Skeletal muscle tissue (tissue), 4 donors: ENCODE results near the gene ABI3BP. TPM values are rescaled to one million over a fixed set of nuclear protein-coding genes. Genes with fewer than 3 reads are reported as not detected.

Source experiments
- H3K27ac ChIP-seq: one replicate; pipeline ENCODE4 v1.7.0; 2013; ENCODE audit warnings: mild to moderate bottlenecking, low read depth, low read length, inconsistent platforms
- H3K27me3 ChIP-seq, 3 donors: one replicate each; pipeline ENCODE4 v1.7.0; 2013; ENCODE audit warnings: low read length in 3 of 3; ENCODE audit not compliant: control insufficient read depth in 3 of 3, insufficient read depth in 3 of 3
- H3K36me3 ChIP-seq, 3 donors: one replicate each; pipeline ENCODE4 v1.7.0; 2013; ENCODE audit warnings: low read length in 3 of 3; ENCODE audit not compliant: control insufficient read depth in 3 of 3, insufficient read depth in 3 of 3
- H3K4me1 ChIP-seq, 3 donors: one replicate each; pipeline ENCODE4 v1.7.0; 2013; ENCODE audit warnings: low read length in 3 of 3, mild to moderate bottlenecking in 3 of 3; ENCODE audit not compliant: control insufficient read depth in 3 of 3, insufficient read depth in 3 of 3
- H3K4me3 ChIP-seq, 3 donors: one replicate each; pipeline ENCODE4 v1.7.0; 2013; ENCODE audit warnings: low read length in 3 of 3
- H3K9ac ChIP-seq, 3 donors: one replicate each; pipeline ENCODE4 v1.7.0; 2013; ENCODE audit warnings: low read length in 3 of 3, mild to moderate bottlenecking in 3 of 3, moderate library complexity in 2 of 3, low read depth in 1 of 3
- H3K9me3 ChIP-seq, 3 donors: one replicate each; pipeline ENCODE4 v1.7.0; 2013; ENCODE audit warnings: low read length in 3 of 3; ENCODE audit not compliant: control insufficient read depth in 3 of 3
- total RNA-seq: library from RNA; depleted of rRNA; stranded (reverse); fragments of >200 nt; gene quantifications from one replicate; pipeline ENCODE4 v1.2.3, GENCODE V29; 2014
- donor health status: Osteomylitis.

Gene ABI3BP
- total RNA-seq, 1 donor from 2014 or later = 63.2 TPM

GRCh38 chr3:100776746-100777145, 216.5 kb downstream of the ABI3BP start:
- H3K9me3 ChIP-seq = no peaks in the 10 kb centered on the region
- no peaks in the 10 kb centered on the region for H3K27me3 ChIP-seq
- H3K36me3 ChIP-seq = peaks cover 4 to 11% (median 6%) of the 10 kb centered on the region in 3 donors
- H3K4me3 ChIP-seq = no peak overlapping the region
- H3K4me1 ChIP-seq = no peaks in the 10 kb centered on the region
- no peak overlapping the region for H3K9ac ChIP-seq
- H3K27ac ChIP-seq = no peak overlapping the region

GRCh38 chr3:100776097-100776729, 217.0 kb downstream of the ABI3BP start:
- Histone ChIP-seq H3K27ac (no peak overlapping the region), H3K9me3 (no peaks in the 10 kb centered on the region), H3K9ac (no peak overlapping the region), H3K36me3 (peaks cover 4 to 11% (median 6%) of the 10 kb centered on the region in 3 donors), H3K4me3 (no peak overlapping the region), H3K4me1 (no peaks in the 10 kb centered on the region), H3K27me3 (no peaks in the 10 kb centered on the region)

GRCh38 chr3:100775669-100776068, 217.6 kb downstream of the ABI3BP start:
- Histone ChIP-seq H3K36me3 (peaks cover 4 to 11% (median 6%) of the 10 kb centered on the region in 3 donors), H3K27me3 (no peaks in the 10 kb centered on the region), H3K4me3 (no peak overlapping the region), H3K27ac (no peak overlapping the region), H3K4me1 (no peaks in the 10 kb centered on the region), H3K9ac (no peak overlapping the region), H3K9me3 (no peaks in the 10 kb centered on the region)

GRCh38 chr3:100775226-100775625, 218.0 kb downstream of the ABI3BP start:
- Histone ChIP-seq H3K9me3 (no peaks in the 10 kb centered on the region), H3K4me3 (no peak overlapping the region), H3K27ac (no peak overlapping the region), H3K9ac (no peak overlapping the region), H3K36me3 (peaks cover 4 to 11% (median 6%) of the 10 kb centered on the region in 3 donors), H3K27me3 (no peaks in the 10 kb centered on the region), H3K4me1 (no peaks in the 10 kb centered on the region)

- Histone ChIP-seq H3K9me3 (no peaks in the 10 kb centered on the region), H3K27ac (no peak overlapping the region), H3K36me3 (peaks cover 0 to 4% (median 0%) of the 10 kb centered on the region in 3 donors), H3K27me3 (no peaks in the 10 kb centered on the region), H3K4me3 (no peak overlapping the region), H3K9ac (no peak overlapping the region), H3K4me1 (no peaks in the 10 kb centered on the region)
Measured at GRCh38 chr3:100769693-100770092, 223.5 kb downstream of the ABI3BP start.

GRCh38 chr3:100766069-100766468, 227.2 kb downstream of the ABI3BP start:
- H3K27ac ChIP-seq = no peak overlapping the region
- H3K4me1 ChIP-seq = no peaks in the 10 kb centered on the region
- H3K4me3 ChIP-seq = no peak overlapping the region
- H3K36me3 ChIP-seq = peaks cover 0 to 4% (median 0%) of the 10 kb centered on the region in 3 donors
- no peak overlapping the region for H3K9ac ChIP-seq
- H3K27me3 ChIP-seq = no peaks in the 10 kb centered on the region
- H3K9me3 ChIP-seq = no peaks in the 10 kb centered on the region

- Histone ChIP-seq H3K36me3 (peaks cover 0 to 4% (median 0%) of the 10 kb centered on the region in 3 donors), H3K27ac (no peak overlapping the region), H3K27me3 (no peaks in the 10 kb centered on the region), H3K4me1 (no peaks in the 10 kb centered on the region), H3K9me3 (no peaks in the 10 kb centered on the region), H3K4me3 (no peak overlapping the region), H3K9ac (no peak overlapping the region)
Measured at GRCh38 chr3:100765437-100765975, 227.7 kb downstream of the ABI3BP start.

GRCh38 chr3:100761951-100762350, 231.3 kb downstream of the ABI3BP start:
- Histone ChIP-seq H3K9ac (no peak overlapping the region), H3K4me1 (peaks cover 0 to 4% (median 0%) of the 10 kb centered on the region in 3 donors), H3K27ac (no peak overlapping the region), H3K4me3 (no peak overlapping the region), H3K9me3 (no peaks in the 10 kb centered on the region), H3K27me3 (no peaks in the 10 kb centered on the region), H3K36me3 (peaks cover 0 to 4% (median 0%) of the 10 kb centered on the region in 3 donors)

- H3K4me3 ChIP-seq = no peak overlapping the region
- no peaks in the 10 kb centered on the region for H3K9me3 ChIP-seq
- peaks cover 0 to 4% (median 0%) of the 10 kb centered on the region in 3 donors for H3K36me3 ChIP-seq
- H3K9ac ChIP-seq = no peak overlapping the region
- H3K27ac ChIP-seq = no peak overlapping the region
- H3K4me1 ChIP-seq = peaks cover 0 to 5% (median 0%) of the 10 kb centered on the region in 3 donors
- H3K27me3 ChIP-seq = no peaks in the 10 kb centered on the region
Measured at GRCh38 chr3:100761211-100761942, 231.8 kb downstream of the ABI3BP start.

GRCh38 chr3:100760377-100760776, 232.8 kb downstream of the ABI3BP start:
- Histone ChIP-seq H3K36me3 (peaks cover 0 to under 1% (median 0%) of the 10 kb centered on the region in 3 donors), H3K9me3 (no peaks in the 10 kb centered on the region), H3K27me3 (no peaks in the 10 kb centered on the region), H3K4me3 (no peak overlapping the region), H3K9ac (no peak overlapping the region), H3K4me1 (peaks cover 0 to 10% (median 0%) of the 10 kb centered on the region in 3 donors), H3K27ac (no peak overlapping the region)
